ENCODE data around the gene FARSA. TPM values are rescaled to one million over a fixed set of nuclear protein-coding genes. Genes with fewer than 3 reads are reported as not detected.

The FARSA gene
- polyA plus RNA-seq, 2 of the 4 experiments (the other 2 are of a cell fraction), result 18.1 to 58.7 TPM

DNA sequence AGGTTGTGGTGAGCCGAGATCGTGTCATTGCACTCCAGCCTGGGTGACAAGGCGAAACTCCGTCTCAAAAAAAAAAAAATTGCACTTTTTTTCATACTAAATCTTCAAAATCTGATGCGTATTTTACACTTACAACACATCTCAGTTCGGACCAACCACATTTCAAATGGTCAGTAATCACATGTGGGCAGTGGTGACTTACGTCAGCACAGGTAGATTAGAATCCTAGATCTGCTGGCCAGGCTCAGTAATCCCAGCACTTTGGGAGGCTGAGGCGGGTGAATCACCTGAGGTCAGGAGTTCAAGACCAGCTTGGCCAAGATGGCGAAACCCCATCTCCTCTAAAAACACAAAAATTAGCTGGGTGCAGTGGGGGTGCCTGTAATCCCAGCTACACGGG, 1.6 kb upstream of the FARSA start:
- FAIRE-seq, result no peak

DNA sequence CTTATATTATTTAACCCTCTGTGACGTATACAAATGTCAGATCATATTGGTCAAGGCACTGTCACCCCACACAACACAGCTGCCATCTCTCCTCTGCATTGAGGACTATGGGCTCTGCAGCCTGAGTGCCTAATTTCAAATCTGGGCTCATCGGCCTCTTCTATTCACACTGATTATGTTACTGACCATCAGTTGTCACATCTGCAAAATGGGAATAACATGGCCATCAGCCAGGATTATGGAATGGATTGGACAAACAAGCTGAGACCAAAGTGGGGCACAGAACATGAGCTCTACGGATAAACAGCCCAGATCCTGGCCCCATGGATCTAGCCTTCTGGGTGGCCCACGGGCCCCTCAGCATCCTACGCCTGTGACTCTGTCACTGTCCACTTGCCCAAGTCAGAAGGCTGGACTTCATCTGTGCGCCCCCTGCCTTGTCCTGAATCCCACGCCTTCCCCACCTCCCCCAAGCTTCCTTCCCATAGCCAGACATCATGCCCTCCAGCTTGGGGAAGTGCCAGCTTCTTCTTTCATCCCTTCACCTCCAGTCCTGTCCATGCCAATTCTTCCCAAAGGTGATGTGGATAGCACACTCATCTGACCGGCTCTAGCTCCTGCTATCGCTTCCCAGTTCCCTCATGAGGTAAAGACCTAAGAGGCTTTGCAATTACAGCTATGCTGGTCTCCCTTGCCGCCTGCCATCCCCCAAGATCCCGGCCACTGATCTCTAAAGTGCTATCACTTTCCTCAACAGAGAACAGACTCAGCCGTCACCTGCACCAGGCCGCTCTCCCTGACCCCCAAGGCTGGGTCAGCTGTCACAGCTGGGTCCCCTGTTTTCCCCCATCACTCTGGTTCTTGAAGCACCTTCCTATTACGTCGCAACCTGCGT, 872 bp downstream of the FARSA start:
- H3K4me3 ChIP-seq, result peak overlapping the region; percentile 85
- H3K27ac ChIP-seq, result peak overlapping the region; percentile 94 to 100
- ChIA-PET POLR2A (interaction anchor here (0.6 to 1.7 kb wide), 6 partner anchors 13 to 115 kb away, joined by 3 to 5 read pairs (median 3); partner anchors contain the start of genes GCDH and SYCE2), CTCF (interaction anchor here (0.6 to 2.0 kb wide), 6 partner anchors 9 to 130 kb away, joined by 3 to 9 read pairs (median 4); no protein-coding TSS in a partner anchor)
- TF ChIP-seq RARB (CRISPR knock-in tag; IDR thresholded peaks at IDR 0.05) (no peak), CHD4 (IDR thresholded peaks at IDR 0.05; ENCODE audit: borderline replicate concordance) (no peak), NPAS2 (CRISPR knock-in tag; IDR thresholded peaks at IDR 0.05; ENCODE audit: borderline replicate concordance) (no peak), SREBF2 (IDR thresholded peaks at IDR 0.05) (no peak), ZC3H11A (IDR thresholded peaks at IDR 0.05) (no peak), RAD21 (conservative IDR thresholded peaks at IDR 0.05 in 1 of 2, IDR thresholded peaks at IDR 0.05 in 1 of 2) (no peak), RFX5 (IDR thresholded peaks at IDR 0.05) (no peak), POLR2A (IDR thresholded peaks at IDR 0.05; ENCODE audit: low read length) (no peak), MAZ (IDR thresholded peaks at IDR 0.05; ENCODE audit: borderline replicate concordance, low read depth, low read length) (no peak), TP53 (CRISPR knock-in tag; IDR thresholded peaks at IDR 0.05) (no peak), ZNF302 (CRISPR knock-in tag; IDR thresholded peaks at IDR 0.05) (no peak), EP300 (IDR thresholded peaks at IDR 0.05) (no peak)
- TF ChIP-seq, protein P1, sequence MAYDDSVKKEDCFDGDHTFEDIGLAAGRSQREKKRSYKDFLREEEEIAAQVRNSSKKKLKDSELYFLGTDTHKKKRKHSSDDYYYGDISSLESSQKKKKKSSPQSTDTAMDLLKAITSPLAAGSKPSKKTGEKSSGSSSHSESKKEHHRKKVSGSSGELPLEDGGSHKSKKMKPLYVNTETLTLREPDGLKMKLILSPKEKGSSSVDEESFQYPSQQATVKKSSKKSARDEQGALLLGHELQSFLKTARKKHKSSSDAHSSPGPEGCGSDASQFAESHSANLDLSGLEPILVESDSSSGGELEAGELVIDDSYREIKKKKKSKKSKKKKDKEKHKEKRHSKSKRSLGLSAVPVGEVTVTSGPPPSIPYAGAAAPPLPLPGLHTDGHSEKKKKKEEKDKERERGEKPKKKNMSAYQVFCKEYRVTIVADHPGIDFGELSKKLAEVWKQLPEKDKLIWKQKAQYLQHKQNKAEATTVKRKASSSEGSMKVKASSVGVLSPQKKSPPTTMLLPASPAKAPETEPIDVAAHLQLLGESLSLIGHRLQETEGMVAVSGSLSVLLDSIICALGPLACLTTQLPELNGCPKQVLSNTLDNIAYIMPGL (CRISPR knock-in tag; IDR thresholded peaks at IDR 0.05; ENCODE audit: borderline replicate concordance), result no peak
- no peak; a peak in 1 of 6 replicates for ATAC-seq
- WGBS (ENCODE audit: missing lambda C conversion rate), result 32% methylated on average over 16 of the region's 16 CpGs
- no peaks in the 10 kb centered on the region for H3K9me3 ChIP-seq
- H3K4me2 ChIP-seq, result peak overlapping the region; percentile 77
- no peak for DNase-seq (ENCODE audit: low read depth in 1 of 2, low spot score in 1 of 2)
- H3K4me1 ChIP-seq, result peaks cover 15% of the 10 kb centered on the region
- no peak for FAIRE-seq

More for the DNA sequence above, 1.6 kb upstream of the FARSA start:
- H3K4me3 ChIP-seq, result no peak overlapping the region
- CTCF ChIA-PET, result no interaction called here
- DNase-seq (ENCODE audit: low read depth in 1 of 2, low spot score in 1 of 2) (no peak), ATAC-seq (no peak)
- no peaks in the 10 kb centered on the region for H3K9me3 ChIP-seq
- 90% methylated on average over 9 of the region's 10 CpGs for WGBS (ENCODE audit: missing lambda C conversion rate)
- no peak for TF ChIP-seq KDM1A (IDR thresholded peaks at IDR 0.05; ENCODE audit: low read depth)
- no peak for TF ChIP-seq TFCP2L1 (CRISPR knock-in tag; IDR thresholded peaks at IDR 0.05)
- no peak for TF ChIP-seq JUN (IDR thresholded peaks at IDR 0.05)
- no peak for TF ChIP-seq POLR2AphosphoS2 (conservative IDR thresholded peaks at IDR 0.05; ENCODE audit: low read length)
- TF ChIP-seq KDM5A (IDR thresholded peaks at IDR 0.05), result no peak
- TF ChIP-seq FOXS1 (CRISPR knock-in tag; IDR thresholded peaks at IDR 0.05), result no peak
- TF ChIP-seq, protein P2, sequence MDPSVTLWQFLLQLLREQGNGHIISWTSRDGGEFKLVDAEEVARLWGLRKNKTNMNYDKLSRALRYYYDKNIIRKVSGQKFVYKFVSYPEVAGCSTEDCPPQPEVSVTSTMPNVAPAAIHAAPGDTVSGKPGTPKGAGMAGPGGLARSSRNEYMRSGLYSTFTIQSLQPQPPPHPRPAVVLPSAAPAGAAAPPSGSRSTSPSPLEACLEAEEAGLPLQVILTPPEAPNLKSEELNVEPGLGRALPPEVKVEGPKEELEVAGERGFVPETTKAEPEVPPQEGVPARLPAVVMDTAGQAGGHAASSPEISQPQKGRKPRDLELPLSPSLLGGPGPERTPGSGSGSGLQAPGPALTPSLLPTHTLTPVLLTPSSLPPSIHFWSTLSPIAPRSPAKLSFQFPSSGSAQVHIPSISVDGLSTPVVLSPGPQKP (IDR thresholded peaks at IDR 0.05; ENCODE audit: low read depth, low read length), result no peak
- TF ChIP-seq NPAS2 (CRISPR knock-in tag; IDR thresholded peaks at IDR 0.05; ENCODE audit: borderline replicate concordance), result no peak
- TF ChIP-seq, protein P1 (CRISPR knock-in tag; IDR thresholded peaks at IDR 0.05; ENCODE audit: borderline replicate concordance), result no peak
- no peak for TF ChIP-seq EP300 (IDR thresholded peaks at IDR 0.05)
- no peak for TF ChIP-seq ZC3H11A (IDR thresholded peaks at IDR 0.05)
- no peak for TF ChIP-seq TP53 (CRISPR knock-in tag; IDR thresholded peaks at IDR 0.05)
- peaks cover 20% of the 10 kb centered on the region for H3K4me1 ChIP-seq
- POLR2A ChIA-PET, result no interaction called here
- H3K27ac ChIP-seq, result no peak overlapping the region
- H3K4me2 ChIP-seq, result no peak overlapping the region

Data from A549 (cell line).